IPS-18a (cell line): ENCODE measurements around the gene ACSF3.

ENCODE experiments used
- H3K27ac ChIP-seq: one replicate; pipeline ENCODE4 v1.5.1; 2013; ENCODE audit warnings: low read length
- H3K27me3 ChIP-seq: one replicate; pipeline ENCODE4 v1.6.1; 2013; ENCODE audit warnings: mild to moderate bottlenecking, low read length; ENCODE audit not compliant: control insufficient read depth, insufficient read depth
- H3K36me3 ChIP-seq: one replicate; pipeline ENCODE4 v1.6.1; 2013; ENCODE audit warnings: low read depth, low read length; ENCODE audit not compliant: control insufficient read depth
- H3K4me1 ChIP-seq: one replicate; pipeline ENCODE4 v1.6.1; 2013; ENCODE audit warnings: low read depth, low read length; ENCODE audit not compliant: control insufficient read depth
- H3K4me3 ChIP-seq: one replicate; pipeline ENCODE4 v1.5.1; 2013; ENCODE audit warnings: low read length
- H3K9ac ChIP-seq: one replicate; pipeline ENCODE4 v1.6.1; 2013; ENCODE audit warnings: mild to moderate bottlenecking, low read length, moderate library complexity
- H3K9me3 ChIP-seq: one replicate; pipeline ENCODE4 v1.6.1; 2013; ENCODE audit warnings: low read depth, low read length; ENCODE audit not compliant: control insufficient read depth

ACSF3 gene

DNA sequence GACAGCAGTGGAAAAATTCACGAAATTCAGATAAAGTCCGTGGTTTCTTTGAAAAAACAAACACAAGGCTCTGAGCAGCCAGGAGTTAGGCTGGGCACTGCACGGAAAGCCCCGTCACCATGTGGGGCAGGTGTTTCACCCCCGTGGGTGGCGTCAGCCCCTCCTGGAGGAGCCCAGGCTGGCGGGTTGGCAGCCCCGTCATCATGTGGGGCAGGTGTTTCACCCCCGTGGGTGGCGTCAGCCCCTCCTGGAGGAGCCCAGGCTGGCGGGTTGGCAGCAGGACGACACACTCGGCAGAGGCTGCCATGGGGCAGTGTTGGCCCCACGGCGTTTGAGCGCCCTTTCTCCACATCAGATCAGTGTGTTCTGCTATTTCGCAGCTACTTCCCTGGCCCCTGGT lies 38.1 kb downstream of the ACSF3 start:
- H3K4me3 ChIP-seq, result no peak overlapping the region
- H3K9ac ChIP-seq, result no peak overlapping the region
- H3K36me3 ChIP-seq, result peaks cover 10% of the 10 kb centered on the region
- no peak overlapping the region for H3K27ac ChIP-seq
- no peaks in the 10 kb centered on the region for H3K9me3 ChIP-seq
- H3K27me3 ChIP-seq, result no peaks in the 10 kb centered on the region
- no peaks in the 10 kb centered on the region for H3K4me1 ChIP-seq

DNA sequence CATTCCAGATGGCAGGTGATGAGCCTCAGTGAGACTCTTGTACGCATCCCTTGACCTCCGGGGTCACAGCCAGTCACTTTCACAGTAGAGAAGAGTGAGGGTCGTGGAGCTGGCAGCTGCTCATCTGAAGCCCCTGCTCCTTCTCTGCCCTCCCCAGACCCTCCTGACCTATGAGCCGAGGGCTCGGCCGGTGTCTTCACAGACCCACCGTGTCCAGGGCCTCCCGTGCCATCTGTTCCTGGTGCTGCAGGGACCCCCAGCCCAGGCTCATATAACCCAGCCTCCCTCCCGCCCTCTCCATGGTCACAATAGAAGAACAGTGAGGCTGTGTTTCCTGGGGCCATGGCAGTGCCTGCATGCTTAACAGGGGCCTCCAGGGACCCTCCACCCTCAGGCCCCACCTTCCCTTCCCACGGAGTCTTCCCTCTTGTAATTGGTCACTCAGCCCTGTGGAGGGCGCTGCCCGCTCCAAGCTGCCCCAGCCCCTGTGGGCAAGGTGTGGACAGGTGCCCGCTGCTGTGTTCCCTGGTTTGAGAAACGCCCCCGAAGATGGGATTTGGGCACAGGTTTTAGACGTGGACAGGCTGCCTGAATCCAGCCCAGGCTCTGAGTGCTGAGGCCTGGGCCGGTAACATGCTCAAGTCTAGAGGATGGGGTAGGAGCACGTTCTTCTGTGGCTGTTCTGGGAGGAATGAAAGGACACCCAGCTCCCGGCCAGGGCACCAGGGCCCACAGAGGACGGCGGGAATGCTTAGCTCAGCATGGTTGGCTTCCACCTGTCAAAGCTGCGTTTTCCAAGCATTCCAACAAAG lies 38.7 kb downstream of the ACSF3 start:
- Histone ChIP-seq H3K36me3 (peaks cover 10% of the 10 kb centered on the region), H3K9me3 (no peaks in the 10 kb centered on the region), H3K4me1 (no peaks in the 10 kb centered on the region), H3K27ac (no peak overlapping the region), H3K27me3 (no peaks in the 10 kb centered on the region), H3K9ac (no peak overlapping the region), H3K4me3 (no peak overlapping the region)

DNA sequence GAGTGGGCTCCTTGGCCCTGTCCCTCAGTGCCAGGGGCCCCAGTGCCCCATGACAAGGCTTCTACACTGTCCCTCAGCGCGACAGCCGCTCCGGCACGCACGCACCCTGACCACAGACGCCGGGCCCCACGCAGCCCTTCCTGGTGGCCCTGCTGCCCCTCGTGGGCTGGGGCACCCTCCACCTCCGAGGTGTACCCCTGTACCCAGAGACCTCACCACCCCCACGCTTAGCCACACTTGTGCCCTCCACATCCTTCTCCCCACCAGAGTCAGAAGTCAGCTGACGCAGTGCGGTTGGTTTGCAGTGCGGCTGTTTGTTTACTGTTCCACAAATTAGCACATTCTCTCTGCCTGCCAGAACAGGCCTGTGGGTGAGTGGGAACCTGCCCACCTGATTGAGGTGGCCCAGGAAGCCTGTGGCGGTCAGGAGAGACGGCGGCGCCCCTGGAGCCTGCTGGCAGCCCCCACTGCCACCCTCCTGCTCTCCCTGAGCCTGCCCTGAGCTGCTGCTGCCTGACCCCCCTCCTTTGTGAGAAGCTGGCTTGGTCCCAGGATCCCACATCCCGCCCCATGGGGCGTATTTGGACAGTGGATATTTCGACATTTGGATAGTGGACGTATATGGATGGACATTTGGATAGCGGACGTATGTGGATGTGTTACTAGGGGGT lies 39.9 kb downstream of the ACSF3 start:
- Histone ChIP-seq H3K9ac (no peak overlapping the region), H3K27me3 (no peaks in the 10 kb centered on the region), H3K4me1 (no peaks in the 10 kb centered on the region), H3K27ac (no peak overlapping the region), H3K36me3 (peaks cover 10% of the 10 kb centered on the region), H3K4me3 (no peak overlapping the region), H3K9me3 (no peaks in the 10 kb centered on the region)

DNA sequence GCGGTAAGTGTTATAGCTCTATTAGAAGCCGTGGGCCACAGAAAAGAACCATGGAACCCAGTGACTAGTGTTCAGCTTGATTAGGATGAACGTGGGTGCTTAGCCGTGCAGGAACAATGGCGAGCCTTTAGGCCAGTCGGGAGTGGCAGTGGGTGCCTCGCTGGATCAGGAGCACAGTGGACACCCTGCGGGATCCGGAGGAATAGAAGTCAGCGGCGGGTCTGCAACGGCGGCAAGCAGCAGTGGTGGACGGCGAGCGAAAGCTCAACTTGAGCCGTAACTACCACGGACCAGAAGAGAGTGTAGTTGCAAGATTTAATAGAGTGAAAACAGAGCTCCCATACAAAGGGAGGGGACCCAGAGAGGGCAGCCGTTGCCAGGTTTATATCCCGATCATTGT lies 40.6 kb downstream of the ACSF3 start:
- Histone ChIP-seq H3K36me3 (peaks cover 10% of the 10 kb centered on the region), H3K27ac (no peak overlapping the region), H3K9me3 (no peaks in the 10 kb centered on the region), H3K4me3 (no peak overlapping the region), H3K4me1 (no peaks in the 10 kb centered on the region), H3K27me3 (no peaks in the 10 kb centered on the region), H3K9ac (no peak overlapping the region)

DNA sequence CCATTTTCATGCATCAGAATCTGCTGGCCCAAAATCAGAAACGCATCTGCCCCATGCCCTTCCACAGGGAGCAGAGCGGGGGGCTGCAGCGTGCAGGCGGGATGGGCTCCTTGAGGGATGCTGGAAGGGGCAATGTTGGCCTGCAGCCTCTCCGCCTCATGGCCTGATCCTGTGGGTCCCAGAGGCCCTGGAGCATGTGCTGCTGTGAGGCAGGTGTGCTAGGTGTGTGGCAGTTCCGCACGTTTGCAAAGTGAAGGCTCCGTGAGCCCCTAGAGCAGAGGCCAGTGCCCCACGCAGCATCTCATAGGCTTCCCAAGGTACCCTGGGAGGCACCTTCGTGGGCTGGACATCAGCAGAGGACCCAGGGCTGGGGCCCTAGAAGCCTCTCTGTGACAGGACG lies 41.5 kb downstream of the ACSF3 start:
- H3K27me3 ChIP-seq, result no peaks in the 10 kb centered on the region
- H3K27ac ChIP-seq, result no peak overlapping the region
- no peaks in the 10 kb centered on the region for H3K4me1 ChIP-seq
- no peaks in the 10 kb centered on the region for H3K9me3 ChIP-seq
- no peak overlapping the region for H3K9ac ChIP-seq
- H3K4me3 ChIP-seq, result no peak overlapping the region
- H3K36me3 ChIP-seq, result peaks cover 10% of the 10 kb centered on the region

DNA sequence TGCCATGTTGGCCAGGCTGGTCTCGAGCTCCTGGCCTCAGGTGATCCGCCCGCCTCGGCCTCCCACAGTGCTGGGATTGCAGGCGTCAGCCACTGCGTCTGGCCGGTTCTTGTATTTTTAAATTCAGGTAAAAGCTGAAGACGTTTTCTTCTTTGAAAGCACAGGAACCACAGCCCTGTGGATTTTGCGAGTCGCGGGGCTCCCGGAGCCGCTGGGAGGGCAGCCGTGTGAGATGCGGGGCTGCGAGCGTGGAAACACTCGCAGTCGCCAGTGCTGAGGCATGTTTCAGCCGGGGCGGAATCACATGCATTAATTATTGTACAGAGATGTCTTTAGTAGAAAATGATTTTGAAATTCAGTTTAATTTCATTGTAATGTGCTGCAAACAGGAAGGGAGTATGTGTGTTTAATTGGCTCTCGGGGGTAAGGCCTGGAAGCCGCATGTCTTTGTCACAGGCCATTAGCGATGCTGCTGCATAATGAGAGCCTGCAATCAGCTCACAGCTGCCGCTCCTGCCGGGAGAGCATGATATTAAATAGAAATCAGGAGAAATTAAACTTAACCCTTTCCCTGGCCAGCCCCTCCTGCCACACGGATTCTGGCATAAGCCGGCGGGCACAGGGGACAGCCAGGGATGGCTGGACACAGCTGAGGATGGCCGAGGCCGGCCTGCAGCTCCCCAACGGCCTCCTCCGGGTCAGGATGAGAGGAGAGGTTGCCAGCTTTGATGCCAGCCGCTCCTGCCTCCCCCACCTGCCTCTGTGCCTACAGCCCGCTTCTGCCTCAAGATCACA lies 42.5 kb downstream of the ACSF3 start:
- Histone ChIP-seq H3K9ac (no peak overlapping the region), H3K27ac (no peak overlapping the region), H3K27me3 (no peaks in the 10 kb centered on the region), H3K4me1 (no peaks in the 10 kb centered on the region), H3K4me3 (no peak overlapping the region), H3K9me3 (no peaks in the 10 kb centered on the region), H3K36me3 (peaks cover 18% of the 10 kb centered on the region)

GRCh38 chr16:89136931-89137330 lies 43.3 kb downstream of the ACSF3 start:
- Histone ChIP-seq H3K36me3 (peaks cover 20% of the 10 kb centered on the region), H3K9me3 (no peaks in the 10 kb centered on the region), H3K27ac (no peak overlapping the region), H3K4me1 (no peaks in the 10 kb centered on the region), H3K27me3 (no peaks in the 10 kb centered on the region), H3K4me3 (no peak overlapping the region), H3K9ac (no peak overlapping the region)

DNA sequence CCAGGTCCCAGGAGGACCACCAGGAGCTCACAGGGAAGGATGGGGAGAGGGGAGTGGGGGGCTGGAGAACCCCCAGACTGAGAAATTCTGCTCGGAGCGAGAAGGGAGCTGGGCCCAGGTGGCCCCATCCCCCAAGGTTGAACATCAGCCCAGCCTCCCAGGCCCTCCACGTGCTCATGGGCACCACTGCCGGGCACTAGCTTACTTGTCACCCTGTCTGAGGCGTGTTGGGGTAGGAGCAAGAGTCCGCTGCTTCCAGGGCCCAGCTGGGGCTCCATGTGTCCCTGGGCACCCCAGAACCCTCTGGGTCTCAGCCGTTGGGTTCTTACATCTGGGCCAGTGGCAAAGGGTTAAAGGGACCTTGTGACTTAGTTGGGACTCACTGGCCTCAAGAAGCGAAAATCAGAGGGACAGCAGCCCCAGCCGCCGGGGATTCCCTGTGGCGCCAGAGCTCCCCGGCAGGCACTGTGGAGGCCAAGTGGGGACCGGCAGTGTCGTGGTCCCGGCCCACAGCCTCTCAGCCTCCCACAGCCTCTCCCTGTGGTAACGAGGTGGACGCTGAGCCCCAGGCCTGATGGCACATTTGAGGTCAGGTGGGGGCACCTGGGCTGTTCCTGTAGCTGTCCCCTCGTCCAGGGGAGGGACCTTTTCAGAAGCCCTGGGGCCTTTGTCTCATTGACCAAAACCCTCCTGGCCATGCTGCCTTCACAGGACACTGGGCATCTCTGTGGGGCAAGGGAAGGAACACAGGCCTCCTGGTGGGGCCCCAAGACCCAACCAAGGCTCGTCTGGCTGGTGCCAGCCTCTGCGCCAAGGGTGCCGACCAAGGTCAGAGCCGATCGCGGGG lies 44.2 kb downstream of the ACSF3 start:
- no peaks in the 10 kb centered on the region for H3K4me1 ChIP-seq
- peaks cover 20% of the 10 kb centered on the region for H3K36me3 ChIP-seq
- no peak overlapping the region for H3K4me3 ChIP-seq
- H3K9me3 ChIP-seq, result no peaks in the 10 kb centered on the region
- H3K27me3 ChIP-seq, result no peaks in the 10 kb centered on the region
- no peak overlapping the region for H3K27ac ChIP-seq
- H3K9ac ChIP-seq, result no peak overlapping the region

- H3K4me3 ChIP-seq, result no peak overlapping the region
- peaks cover 19% of the 10 kb centered on the region for H3K36me3 ChIP-seq
- no peak overlapping the region for H3K27ac ChIP-seq
- no peaks in the 10 kb centered on the region for H3K4me1 ChIP-seq
- H3K27me3 ChIP-seq, result no peaks in the 10 kb centered on the region
- H3K9ac ChIP-seq, result no peak overlapping the region
- H3K9me3 ChIP-seq, result no peaks in the 10 kb centered on the region
Measured at GRCh38 chr16:89138513-89138795, 44.8 kb downstream of the ACSF3 start.

DNA sequence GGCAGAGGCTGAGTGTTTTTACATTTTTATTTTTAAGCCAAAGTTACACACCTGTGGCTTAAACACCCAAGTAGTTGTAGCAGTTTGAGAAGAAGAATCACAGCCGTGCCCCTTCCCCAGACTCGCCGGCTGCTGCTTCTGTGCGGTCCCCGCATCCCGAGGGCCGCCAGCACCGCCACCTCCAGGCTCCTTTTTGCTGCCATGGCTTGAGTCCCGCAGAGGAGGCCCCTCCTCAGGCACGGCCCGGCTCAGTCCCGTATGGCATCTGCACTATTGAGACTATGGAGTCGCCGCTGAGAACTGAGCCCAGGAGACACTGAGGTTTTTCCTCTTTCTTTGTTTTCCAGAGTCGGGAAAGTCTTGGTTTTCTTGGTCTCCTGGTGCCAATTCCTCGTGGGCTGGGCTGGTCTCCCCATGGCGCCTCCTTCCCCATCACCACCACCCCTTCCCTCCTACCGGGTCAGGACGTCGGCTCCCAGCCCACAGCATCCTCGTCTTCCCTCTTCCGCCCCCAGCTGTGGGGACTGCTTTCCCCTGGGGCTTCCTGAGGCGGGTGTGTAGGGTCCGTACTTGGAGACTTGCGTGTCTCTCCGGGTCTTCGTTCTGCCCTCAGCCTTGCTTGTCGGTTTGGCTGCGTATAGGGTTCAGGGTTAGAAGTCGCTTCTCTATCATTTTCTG lies 45.3 kb downstream of the ACSF3 start:
- H3K36me3 ChIP-seq, result peaks cover 15% of the 10 kb centered on the region
- H3K9ac ChIP-seq, result no peak overlapping the region

More for the DNA sequence above, 45.3 kb downstream of the ACSF3 start:
- no peak overlapping the region for H3K4me3 ChIP-seq
- H3K4me1 ChIP-seq, result no peaks in the 10 kb centered on the region
- no peak overlapping the region for H3K27ac ChIP-seq
- no peaks in the 10 kb centered on the region for H3K27me3 ChIP-seq
- H3K9me3 ChIP-seq, result no peaks in the 10 kb centered on the region
